DMS53 (cell line): ENCODE data around the gene RAP1B.

Experiments used
- DNase-seq: peaks from one replicate; lab custom pipeline; 2025; lab: John Stamatoyannopoulos, UW

RAP1B gene

DNA sequence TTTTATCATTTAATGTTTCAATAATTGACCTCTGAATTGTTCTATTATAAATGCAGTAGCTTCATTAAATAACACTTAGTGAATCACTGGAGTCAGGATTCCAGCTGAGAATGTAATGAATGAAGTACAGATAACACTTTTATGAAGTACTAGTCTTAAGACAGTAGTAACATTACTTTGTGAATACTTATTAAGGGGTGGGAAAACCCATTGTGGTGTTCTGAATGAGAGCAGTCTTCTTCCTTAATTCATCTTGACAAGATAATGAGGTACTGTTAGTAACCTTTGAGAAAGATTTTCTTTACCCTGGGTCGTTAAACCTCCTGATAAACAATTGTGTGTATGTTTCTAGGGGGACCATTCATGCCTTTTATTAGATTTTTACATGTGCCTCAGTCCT is 88.8 kb downstream of the RAP1B start:
- no peak for DNase-seq
